ENCODE results near the gene KRT10.

Gene KRT10

DNA sequence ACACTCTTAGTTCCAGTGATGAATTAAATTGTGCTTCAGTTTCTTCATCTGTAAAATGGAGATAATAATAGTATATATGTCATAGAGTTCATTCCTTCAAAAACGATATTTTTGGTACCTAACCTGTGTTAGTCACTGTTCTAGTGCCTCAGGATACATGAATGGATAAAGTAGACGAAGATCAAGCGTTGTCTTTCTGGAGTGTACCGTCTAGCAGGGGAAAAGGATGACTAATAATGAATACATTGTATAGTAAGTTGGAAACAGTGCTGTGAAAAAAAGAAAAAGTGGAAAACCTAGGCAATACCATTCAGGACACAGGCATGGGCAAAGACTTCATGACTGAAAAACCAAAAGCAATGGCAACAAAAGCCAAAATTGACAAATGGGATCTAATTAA, 8.6 kb downstream of the KRT10 start:
- no peak overlapping the region for H3K4me3 ChIP-seq (ENCODE audit: low read depth, low read length)
- no peak for DNase-seq (ENCODE audit: low read depth)

- no peak for DNase-seq (ENCODE audit: low read depth)
- H3K4me3 ChIP-seq (ENCODE audit: low read depth, low read length), result no peak overlapping the region
Observed at GRCh38 chr17:40812639-40813038, 9.8 kb downstream of the KRT10 start.

DNA sequence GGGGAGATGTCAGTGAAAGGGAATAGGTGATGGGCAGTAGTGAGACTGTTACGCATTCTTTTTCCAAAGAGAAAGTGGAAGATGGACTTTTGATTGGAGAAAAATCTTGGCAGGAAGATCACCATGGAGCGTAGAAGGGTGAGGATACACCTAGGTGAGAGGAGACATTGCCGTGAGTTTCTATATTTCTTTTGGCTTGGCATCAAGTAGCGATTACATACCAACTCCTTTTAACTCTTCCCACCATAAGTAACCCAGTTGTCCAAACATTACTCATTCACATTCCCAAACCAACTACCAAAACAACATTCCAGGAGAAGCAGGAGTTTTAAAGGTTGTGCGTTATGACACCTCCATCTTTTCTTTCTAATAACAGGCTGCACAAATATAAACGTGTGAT, 11.9 kb downstream of the KRT10 start:
- H3K4me3 ChIP-seq (ENCODE audit: low read depth, low read length), result no peak overlapping the region
- DNase-seq (ENCODE audit: low read depth), result no peak

DNA sequence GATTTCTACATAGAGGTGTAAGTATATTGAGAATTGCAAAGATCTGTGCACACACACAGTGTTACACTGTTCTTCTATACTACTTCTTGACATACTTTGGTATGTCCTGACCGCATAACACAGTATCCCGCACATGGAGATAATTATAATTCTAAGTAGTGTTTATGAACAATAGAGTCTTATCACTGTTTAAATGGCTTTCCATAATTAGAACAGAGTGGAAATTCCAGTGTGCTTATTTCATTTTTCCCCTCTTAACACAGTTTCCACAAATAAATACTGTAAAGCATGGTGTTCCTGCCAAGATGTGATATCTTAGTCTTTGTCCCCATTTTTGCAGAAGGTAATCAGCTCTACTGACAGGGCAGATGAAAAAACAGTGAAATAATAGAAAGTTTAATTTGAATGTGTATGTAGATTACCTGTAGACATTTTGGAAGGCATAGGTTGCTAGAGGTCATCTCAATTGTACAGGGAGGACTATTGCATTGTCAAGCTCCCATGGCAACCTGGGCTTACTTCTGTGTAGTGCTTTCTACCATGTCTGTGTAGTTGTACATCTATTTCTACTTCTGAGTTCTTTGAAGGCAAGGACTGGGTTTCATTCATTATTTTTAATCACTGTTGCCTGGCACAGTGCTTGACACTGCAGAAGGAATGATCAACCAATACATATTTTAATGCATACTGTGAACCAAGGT, 12.5 kb downstream of the KRT10 start:
- no peak for DNase-seq (ENCODE audit: low read depth)
- H3K4me3 ChIP-seq (ENCODE audit: low read depth, low read length), result no peak overlapping the region

GRCh38 chr17:40806131-40806530, 16.3 kb downstream of the KRT10 start:
- H3K4me3 ChIP-seq (ENCODE audit: low read depth, low read length), result no peak overlapping the region
- DNase-seq (ENCODE audit: low read depth), result no peak

GRCh38 chr17:40803617-40804082, 18.8 kb downstream of the KRT10 start:
- DNase-seq (ENCODE audit: low read depth), result no peak
- H3K4me3 ChIP-seq (ENCODE audit: low read depth, low read length), result no peak overlapping the region

- no peak overlapping the region for H3K4me3 ChIP-seq (ENCODE audit: low read depth, low read length)
- no peak for DNase-seq (ENCODE audit: low read depth)
Observed at GRCh38 chr17:40801157-40801556, 21.3 kb downstream of the KRT10 start.

DNA sequence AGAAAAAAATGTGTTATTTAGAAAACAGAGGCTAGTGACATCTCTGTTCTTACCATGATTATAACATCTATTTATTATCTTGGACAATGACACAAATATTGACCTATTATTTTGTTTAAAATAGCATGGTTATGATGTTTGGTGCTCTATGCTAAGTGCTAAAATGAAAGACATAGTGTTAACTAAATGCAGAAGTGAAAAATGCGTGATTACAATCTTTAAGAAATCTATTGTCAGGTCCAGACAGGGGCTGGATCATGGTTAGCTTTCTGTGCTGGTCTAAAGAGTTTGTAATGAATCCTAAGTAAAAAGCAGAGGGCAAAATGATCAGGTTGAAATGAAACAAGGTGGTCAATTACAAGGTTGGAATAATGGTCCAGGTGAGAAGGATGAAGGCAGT, 22.0 kb downstream of the KRT10 start:
- DNase-seq (ENCODE audit: low read depth), result no peak
- H3K4me3 ChIP-seq (ENCODE audit: low read depth, low read length), result no peak overlapping the region

- H3K4me3 ChIP-seq (ENCODE audit: low read depth, low read length), result no peak within 1 kb of the TSS
- DNase-seq (ENCODE audit: low read depth), result no peak
Observed at GRCh38 chr17:40799859-40800258, 22.6 kb downstream of the KRT10 start, which contains the start of gene KRT28. KRT28 (minus strand) TSS chr17:40799959; CDS start chr17:40799893, 66 bp downstream.

- H3K4me3 ChIP-seq (ENCODE audit: low read depth, low read length), result no peak overlapping the region
- no peak for DNase-seq (ENCODE audit: low read depth)
Observed at GRCh38 chr17:40796846-40797245, 25.6 kb downstream of the KRT10 start.

GRCh38 chr17:40795019-40795667, 27.3 kb downstream of the KRT10 start:
- no peak overlapping the region for H3K4me3 ChIP-seq (ENCODE audit: low read depth, low read length)
- no peak for DNase-seq (ENCODE audit: low read depth)

DNA sequence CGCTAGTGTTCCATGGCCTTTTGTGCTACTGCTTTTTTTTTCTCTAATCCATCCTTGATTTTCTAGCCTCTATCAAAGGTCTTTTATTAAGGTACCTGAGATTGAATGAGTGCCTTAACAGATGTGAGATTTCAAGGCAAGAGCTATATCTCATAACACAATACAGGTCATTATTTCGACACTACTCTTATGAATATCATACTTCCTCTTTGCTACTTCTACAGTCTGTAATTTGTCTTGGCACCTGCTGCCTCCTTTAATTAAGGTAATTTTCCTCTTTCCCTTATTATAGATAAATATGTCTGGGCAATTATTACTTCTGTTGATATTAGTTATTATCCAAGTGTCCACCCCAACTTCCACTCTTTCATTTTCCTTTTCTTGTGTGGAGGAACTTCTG, 27.9 kb downstream of the KRT10 start:
- DNase-seq (ENCODE audit: low read depth), result no peak
- H3K4me3 ChIP-seq (ENCODE audit: low read depth, low read length), result no peak overlapping the region

DNA sequence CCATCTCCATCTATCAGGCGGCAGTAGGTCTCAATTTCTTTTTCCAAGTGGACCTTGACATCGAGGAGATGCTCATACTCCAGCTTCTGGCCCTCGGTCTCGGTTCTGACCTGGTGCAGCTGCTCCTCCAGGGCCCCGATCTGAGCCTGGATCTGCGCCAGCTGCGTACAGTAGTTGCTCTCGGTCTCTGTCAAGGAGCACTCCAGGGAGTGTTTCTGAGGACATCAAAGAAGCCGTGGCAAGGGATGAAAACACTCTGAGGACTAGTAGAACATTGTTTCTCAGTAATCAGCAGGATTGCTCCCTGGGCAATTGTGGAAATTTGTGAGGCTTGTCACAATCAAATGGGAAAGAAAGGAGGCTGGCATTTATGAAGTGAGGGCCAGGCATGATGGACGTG, 28.6 kb downstream of the KRT10 start:
- no peak overlapping the region for H3K4me3 ChIP-seq (ENCODE audit: low read depth, low read length)
- DNase-seq (ENCODE audit: low read depth), result no peak

DNA sequence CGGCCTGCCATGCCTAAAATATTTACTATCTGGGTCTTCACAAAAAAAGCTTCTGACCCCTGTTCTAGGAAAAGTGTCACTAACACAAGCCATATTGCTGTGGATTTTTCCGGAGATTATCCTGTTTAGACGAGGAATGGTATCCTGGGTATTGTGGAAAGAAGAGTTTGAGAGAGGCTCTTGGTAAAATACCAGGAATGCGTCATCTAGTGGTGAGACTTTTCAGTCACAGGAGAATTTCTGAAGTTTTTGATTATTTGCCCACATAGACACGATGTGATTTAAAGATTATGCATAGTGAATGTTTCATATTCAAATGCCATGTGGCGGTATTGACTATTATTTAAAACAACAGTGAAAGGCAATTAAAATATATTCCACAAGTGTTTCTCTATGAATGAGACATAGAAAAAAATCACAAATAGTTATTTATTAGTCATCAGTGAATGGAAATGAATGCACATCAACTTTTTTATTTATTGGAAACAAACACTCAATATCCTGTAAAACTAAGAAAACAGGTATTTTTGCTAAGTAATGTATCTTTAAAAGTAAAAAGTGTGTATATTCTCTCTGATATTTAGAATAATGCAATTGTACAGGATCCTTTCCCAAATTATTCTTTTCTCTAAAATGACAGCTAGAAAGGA, 30.5 kb downstream of the KRT10 start:
- H3K4me3 ChIP-seq (ENCODE audit: low read depth, low read length), result no peak overlapping the region
- DNase-seq (ENCODE audit: low read depth), result no peak

GRCh38 chr17:40791111-40791510, 31.3 kb downstream of the KRT10 start:
- no peak overlapping the region for H3K4me3 ChIP-seq (ENCODE audit: low read depth, low read length)
- no peak for DNase-seq (ENCODE audit: low read depth)

DNA sequence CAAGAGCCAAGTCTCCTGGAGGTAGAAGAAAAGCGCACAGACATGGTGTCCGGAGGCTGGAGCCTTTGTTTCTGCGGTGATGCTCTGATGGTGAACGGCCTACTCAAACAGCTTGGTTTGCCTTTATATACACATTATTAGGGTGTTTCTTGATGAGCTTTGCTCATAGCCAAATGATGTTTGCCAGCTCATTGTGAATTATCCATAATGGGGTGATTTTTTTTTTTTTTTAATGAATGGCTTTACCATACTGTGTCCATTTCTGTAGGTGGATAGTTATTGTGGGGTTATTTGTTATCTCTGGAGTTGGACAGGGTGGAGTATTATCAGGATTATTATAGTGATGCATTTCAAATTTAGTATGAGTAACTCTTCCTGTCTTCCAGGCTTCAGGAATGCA, 40.0 kb downstream of the KRT10 start, which contains the start of gene KRT27:
TSS of gene KRT27 (minus strand) at position 101 of the 400 bp plus-strand sequence. CDS start at position 44, 57 bp downstream.
- no peak for DNase-seq (ENCODE audit: low read depth)
- no peak within 1 kb of the TSS for H3K4me3 ChIP-seq (ENCODE audit: low read depth, low read length)

GRCh38 chr17:40779181-40779909, 43.1 kb downstream of the KRT10 start:
- peak overlapping the region; percentile 17 for H3K4me3 ChIP-seq (ENCODE audit: low read depth, low read length)
- DNase-seq (ENCODE audit: low read depth), result no peak

DNA sequence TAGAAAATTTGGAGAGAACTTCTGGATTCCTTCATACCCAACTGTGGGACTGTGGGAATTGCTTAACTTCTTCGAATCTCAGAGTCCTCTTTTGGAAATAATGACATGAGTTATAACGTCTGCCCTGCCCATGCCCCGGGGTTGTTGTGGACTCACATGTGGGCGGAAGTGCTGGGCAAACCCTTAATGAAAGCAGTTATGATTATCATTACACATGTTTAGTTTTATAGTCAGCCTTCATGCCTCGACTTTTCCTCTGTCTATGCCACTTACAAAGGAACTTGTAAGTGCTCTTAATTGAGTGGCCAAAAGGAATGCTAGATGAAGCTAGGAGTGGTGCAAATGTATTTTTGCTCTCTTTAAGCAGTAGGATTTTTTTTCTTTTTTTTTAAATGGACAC, 44.0 kb downstream of the KRT10 start:
- H3K4me3 ChIP-seq (ENCODE audit: low read depth, low read length), result no peak overlapping the region
- no peak for DNase-seq (ENCODE audit: low read depth)

GRCh38 chr17:40777971-40778370, 44.4 kb downstream of the KRT10 start:
- no peak for DNase-seq (ENCODE audit: low read depth)
- no peak overlapping the region for H3K4me3 ChIP-seq (ENCODE audit: low read depth, low read length)

DNA sequence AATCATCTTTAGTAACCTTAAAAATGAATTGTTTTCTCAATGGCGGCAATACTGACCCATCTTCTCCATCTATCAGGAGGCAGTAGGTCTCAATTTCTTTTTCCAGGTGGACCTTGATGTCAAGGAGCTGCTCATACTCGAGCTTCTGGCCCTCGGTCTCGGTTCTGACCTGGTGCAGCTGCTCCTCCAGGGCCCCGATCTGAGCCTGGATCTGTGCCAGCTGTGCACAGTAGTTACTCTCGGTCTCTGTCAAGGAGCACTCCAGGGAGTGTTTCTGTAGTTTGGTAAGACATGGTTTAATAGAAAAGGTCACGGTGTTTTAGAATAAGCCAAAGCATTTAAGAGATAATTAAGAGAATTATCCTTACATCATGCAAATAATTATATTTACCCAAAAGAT, 45.0 kb downstream of the KRT10 start:
- H3K4me3 ChIP-seq (ENCODE audit: low read depth, low read length), result no peak overlapping the region
- no peak for DNase-seq (ENCODE audit: low read depth)

Data from skeletal muscle cell (primary cell).